Ascending aorta (tissue), 2 donors: ENCODE measurements around the gene PRKAR1B. TPM values are rescaled to one million over a fixed set of nuclear protein-coding genes. Genes with fewer than 3 reads are reported as not detected.
"Not testable (repeated sequence)": the region's sequence is repeated elsewhere in the genome, so short reads cannot be mapped to it uniquely, and the experiment has no call there.

Experiments used
- DNase-seq, 2 donors: peaks; one replicate each; pipeline ENCODE4 v3.0.0-alpha.2; 2019; ENCODE audit warnings: low spot score in 2 of 2
- H3K27ac ChIP-seq, 2 donors: fragments of 200-600 bp; sonication (generic); one replicate each; pipeline ENCODE4 v1.5.1; 2016 to 2017; ENCODE audit warnings: mild to moderate bottlenecking in 1 of 2
- H3K27me3 ChIP-seq: fragments of 200-600 bp; sonication (generic); one replicate; pipeline ENCODE4 v1.5.1; 2017
- H3K36me3 ChIP-seq, 2 donors: fragments of 200-600 bp; sonication (generic); one replicate each; pipeline ENCODE4 v1.5.1; 2016
- H3K4me1 ChIP-seq, 2 donors: fragments of 200-600 bp; sonication (generic); one replicate each; pipeline ENCODE4 v1.5.1; 2016 to 2017; ENCODE audit warnings: mild to moderate bottlenecking in 1 of 2
- H3K4me3 ChIP-seq, 2 donors: fragments of 200-600 bp; sonication (generic); one replicate each; pipeline ENCODE4 v1.5.1; 2016 to 2017; ENCODE audit warnings: mild to moderate bottlenecking in 1 of 2
- H3K9me3 ChIP-seq, 2 donors: fragments of 200-600 bp; sonication (generic); one replicate each; pipeline ENCODE4 v1.5.1; 2016
- CTCF ChIP-seq, 3 experiments: fragments of 200-600 bp in 2 of 3; fragments of 450-650 bp in 1 of 3; sonication (generic) in 2 of 3; IDR thresholded peaks; one replicate each; pipeline ENCODE4 v1.5.1; 2016 to 2019; ENCODE audit warnings: antibody characterized with exemption in 3 of 3, mild to moderate bottlenecking in 1 of 3, moderate library complexity in 1 of 3
- intact Hi-C: fragments of 100-400 bp; cut with DNase I; formaldehyde crosslinking; loops from one replicate; pipeline ENCODE4 v1.15.1; 2023
- total RNA-seq: library from RNA; depleted of rRNA; stranded (reverse); fragments of >200 nt; gene quantifications from one replicate; pipeline ENCODE4 v1.1.0, GENCODE V29; 2016

Gene PRKAR1B
- total RNA-seq, 1 donor from 2014 or later, result 13.0 TPM

GRCh38 chr7:619368-619840 lies 107.7 kb downstream of the PRKAR1B start:
- intact Hi-C loops, result no loop called here
- peaks cover 0 to 12% of the 10 kb centered on the region in 2 donors for H3K9me3 ChIP-seq
- no peak for TF ChIP-seq CTCF (IDR thresholded peaks at IDR 0.05)
- DNase-seq, result no peak
- H3K27me3 ChIP-seq, result no peaks in the 10 kb centered on the region
- no peaks in the 10 kb centered on the region for H3K4me1 ChIP-seq
- H3K36me3 ChIP-seq, result no peaks in the 10 kb centered on the region
- H3K4me3 ChIP-seq, result no peak overlapping the region
- no peak overlapping the region for H3K27ac ChIP-seq

- intact Hi-C loops, result no loop called here
- Histone ChIP-seq H3K4me3 (no peak overlapping the region), H3K27me3 (no peaks in the 10 kb centered on the region), H3K4me1 (no peaks in the 10 kb centered on the region), H3K36me3 (no peaks in the 10 kb centered on the region), H3K27ac (no peak overlapping the region), H3K9me3 (peaks cover 0 to 11% of the 10 kb centered on the region in 2 donors)
- no peak for DNase-seq
- no peak for TF ChIP-seq CTCF (IDR thresholded peaks at IDR 0.05)
Measured at GRCh38 chr7:618539-619367, 108.3 kb downstream of the PRKAR1B start.

- Histone ChIP-seq H3K4me3 (no peak overlapping the region), H3K27me3 (no peaks in the 10 kb centered on the region), H3K9me3 (peaks cover 0 to 11% of the 10 kb centered on the region in 2 donors), H3K27ac (no peak overlapping the region), H3K36me3 (no peaks in the 10 kb centered on the region), H3K4me1 (no peaks in the 10 kb centered on the region)
- no peak for TF ChIP-seq CTCF (IDR thresholded peaks at IDR 0.05)
- no peak for DNase-seq
- intact Hi-C loops, result no loop called here
Measured at GRCh38 chr7:617614-618538, 109.2 kb downstream of the PRKAR1B start.

GRCh38 chr7:613442-614140 lies 113.5 kb downstream of the PRKAR1B start:
- Histone ChIP-seq H3K4me3 (no peak overlapping the region), H3K9me3 (no peaks in the 10 kb centered on the region), H3K4me1 (peaks cover 0 to 16% of the 10 kb centered on the region in 2 donors), H3K27me3 (no peaks in the 10 kb centered on the region), H3K36me3 (no peaks in the 10 kb centered on the region), H3K27ac (no peak overlapping the region)
- TF ChIP-seq CTCF (IDR thresholded peaks at IDR 0.05), result no peak
- no peak for DNase-seq
- intact Hi-C loops, result no loop called here

GRCh38 chr7:611837-612236 lies 115.2 kb downstream of the PRKAR1B start:
- H3K9me3 ChIP-seq, H3K27me3 ChIP-seq, H3K27ac ChIP-seq, H3K4me3 ChIP-seq, DNase-seq, intact Hi-C loops, H3K36me3 ChIP-seq: not testable (repeated sequence)
- H3K4me1 ChIP-seq, result peaks cover 0 to 21% of the 10 kb centered on the region in 2 donors
